Measurements from ENCODE around the gene NELFCD. TPM values are rescaled to one million over a fixed set of nuclear protein-coding genes. Genes with fewer than 3 reads are reported as not detected.

Gene NELFCD
- total RNA-seq, 1 experiment from 2014 or later: 174 TPM

- intact Hi-C loops (cut with micrococcal nuclease; ENCODE audit: unreplicated experiment): no loop called here
- DNase-seq (ENCODE audit: low spot score): peak; percentile 52
- ChIA-PET CTCF (no interaction called here), POLR2A (ENCODE audit: low non-redundant PET) (no interaction called here)
- Histone ChIP-seq H3K4me3 (ENCODE audit: low read depth, low read length, poor library complexity, severe bottlenecking) (no peak overlapping the region), H3K27me3 (replicated peaks; ENCODE audit: insufficient read depth, low read depth, low read length, poor library complexity) (no peaks in the 10 kb centered on the region), H3K4me1 (ENCODE audit: insufficient read depth, low read length, poor library complexity, severe bottlenecking) (peaks cover 8% of the 10 kb centered on the region), H3K27ac (ENCODE audit: low read depth, low read length, poor library complexity, severe bottlenecking) (no peak overlapping the region), H3K36me3 (ENCODE audit: insufficient read depth, low read length, poor library complexity, severe bottlenecking) (no peaks in the 10 kb centered on the region), H3K9me3 (ENCODE audit: low read depth, low read length, poor library complexity, severe bottlenecking) (no peaks in the 10 kb centered on the region)
- no TSS peak for BruUV-seq (replicated peaks)
- TF ChIP-seq EZH2 (IDR thresholded peaks at IDR 0.05; ENCODE audit: borderline replicate concordance, low read depth, low read length, poor library complexity, severe bottlenecking): no peak
- TF ChIP-seq CTCF (conservative IDR thresholded peaks at IDR 0.05; ENCODE audit: low read depth, low read length): no peak
Observed at GRCh38 chr20:59004763-59005522, 23.9 kb downstream of the NELFCD start.

- ChIA-PET CTCF (no interaction called here), POLR2A (ENCODE audit: low non-redundant PET) (no interaction called here)
- peaks cover 8% of the 10 kb centered on the region for H3K4me1 ChIP-seq (ENCODE audit: insufficient read depth, low read length, poor library complexity, severe bottlenecking)
- BruUV-seq (replicated peaks): no TSS peak
- no peak for DNase-seq (ENCODE audit: low spot score)
- H3K36me3 ChIP-seq (ENCODE audit: insufficient read depth, low read length, poor library complexity, severe bottlenecking): no peaks in the 10 kb centered on the region
- no peaks in the 10 kb centered on the region for H3K27me3 ChIP-seq (replicated peaks; ENCODE audit: insufficient read depth, low read depth, low read length, poor library complexity)
- H3K4me3 ChIP-seq (ENCODE audit: low read depth, low read length, poor library complexity, severe bottlenecking): no peak overlapping the region
- no peak for TF ChIP-seq EZH2 (IDR thresholded peaks at IDR 0.05; ENCODE audit: borderline replicate concordance, low read depth, low read length, poor library complexity, severe bottlenecking)
- no peak for TF ChIP-seq CTCF (conservative IDR thresholded peaks at IDR 0.05; ENCODE audit: low read depth, low read length)
- intact Hi-C loops (cut with micrococcal nuclease; ENCODE audit: unreplicated experiment): no loop called here
- H3K9me3 ChIP-seq (ENCODE audit: low read depth, low read length, poor library complexity, severe bottlenecking): no peaks in the 10 kb centered on the region
- no peak overlapping the region for H3K27ac ChIP-seq (ENCODE audit: low read depth, low read length, poor library complexity, severe bottlenecking)
Observed at GRCh38 chr20:59005523-59006166, 24.6 kb downstream of the NELFCD start.

GRCh38 chr20:59006167-59006863, 25.3 kb downstream of the NELFCD start:
- CTCF ChIA-PET: no interaction called here
- H3K36me3 ChIP-seq (ENCODE audit: insufficient read depth, low read length, poor library complexity, severe bottlenecking): no peaks in the 10 kb centered on the region
- DNase-seq (ENCODE audit: low spot score): no peak
- peaks cover 8% of the 10 kb centered on the region for H3K4me1 ChIP-seq (ENCODE audit: insufficient read depth, low read length, poor library complexity, severe bottlenecking)
- H3K4me3 ChIP-seq (ENCODE audit: low read depth, low read length, poor library complexity, severe bottlenecking): peak overlapping the region; percentile 25
- TF ChIP-seq EZH2 (IDR thresholded peaks at IDR 0.05; ENCODE audit: borderline replicate concordance, low read depth, low read length, poor library complexity, severe bottlenecking) (no peak), CTCF (conservative IDR thresholded peaks at IDR 0.05; ENCODE audit: low read depth, low read length) (no peak)
- H3K27me3 ChIP-seq (replicated peaks; ENCODE audit: insufficient read depth, low read depth, low read length, poor library complexity): no peaks in the 10 kb centered on the region
- H3K27ac ChIP-seq (ENCODE audit: low read depth, low read length, poor library complexity, severe bottlenecking): no peak overlapping the region
- no TSS peak for BruUV-seq (replicated peaks)
- intact Hi-C loops (cut with micrococcal nuclease; ENCODE audit: unreplicated experiment): no loop called here
- no peaks in the 10 kb centered on the region for H3K9me3 ChIP-seq (ENCODE audit: low read depth, low read length, poor library complexity, severe bottlenecking)
- POLR2A ChIA-PET (ENCODE audit: low non-redundant PET): no interaction called here
